ENCODE results near the gene ACAP1.

DNA sequence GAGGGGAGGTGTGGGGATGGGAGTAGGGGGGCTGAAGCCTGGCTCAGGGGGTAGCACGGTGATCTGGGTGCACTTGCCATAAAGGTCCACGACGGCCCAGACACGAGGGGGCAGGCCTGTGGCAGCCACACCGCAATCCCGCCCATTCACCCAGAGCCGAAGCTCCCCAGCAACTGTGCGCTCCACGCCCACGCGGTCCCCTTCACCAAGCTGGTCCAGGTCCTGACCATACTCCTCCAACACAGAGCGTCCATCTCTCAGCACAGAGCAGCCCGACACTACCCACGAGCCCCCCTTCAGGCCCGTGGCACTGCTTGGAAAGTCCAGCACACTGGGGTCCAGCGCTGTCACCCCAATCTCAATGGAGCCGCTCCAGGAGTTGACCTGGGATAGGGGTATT, 8.8 kb upstream of the ACAP1 start:
- TF ChIP-seq, protein P1, sequence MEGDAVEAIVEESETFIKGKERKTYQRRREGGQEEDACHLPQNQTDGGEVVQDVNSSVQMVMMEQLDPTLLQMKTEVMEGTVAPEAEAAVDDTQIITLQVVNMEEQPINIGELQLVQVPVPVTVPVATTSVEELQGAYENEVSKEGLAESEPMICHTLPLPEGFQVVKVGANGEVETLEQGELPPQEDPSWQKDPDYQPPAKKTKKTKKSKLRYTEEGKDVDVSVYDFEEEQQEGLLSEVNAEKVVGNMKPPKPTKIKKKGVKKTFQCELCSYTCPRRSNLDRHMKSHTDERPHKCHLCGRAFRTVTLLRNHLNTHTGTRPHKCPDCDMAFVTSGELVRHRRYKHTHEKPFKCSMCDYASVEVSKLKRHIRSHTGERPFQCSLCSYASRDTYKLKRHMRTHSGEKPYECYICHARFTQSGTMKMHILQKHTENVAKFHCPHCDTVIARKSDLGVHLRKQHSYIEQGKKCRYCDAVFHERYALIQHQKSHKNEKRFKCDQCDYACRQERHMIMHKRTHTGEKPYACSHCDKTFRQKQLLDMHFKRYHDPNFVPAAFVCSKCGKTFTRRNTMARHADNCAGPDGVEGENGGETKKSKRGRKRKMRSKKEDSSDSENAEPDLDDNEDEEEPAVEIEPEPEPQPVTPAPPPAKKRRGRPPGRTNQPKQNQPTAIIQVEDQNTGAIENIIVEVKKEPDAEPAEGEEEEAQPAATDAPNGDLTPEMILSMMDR (IDR thresholded peaks at IDR 0.05; ENCODE audit: low read depth, low read length), result no peak
- no peak for TF ChIP-seq EZH2phosphoT487 (IDR thresholded peaks at IDR 0.05; ENCODE audit: low read depth)
